HG03064 (cell line): ENCODE results near the gene STAU1.
"Not testable (repeated sequence)": the region's sequence is repeated elsewhere in the genome, so short reads cannot be mapped to it uniquely, and the experiment has no call there.

Experiments
- ATAC-seq: cut with Tn5 transposase; IDR thresholded peaks from one replicate; pipeline ENCODE4 v1.9.1; 2021; ENCODE audit warnings: low read depth; ENCODE audit not compliant: unreplicated experiment

STAU1 gene

DNA sequence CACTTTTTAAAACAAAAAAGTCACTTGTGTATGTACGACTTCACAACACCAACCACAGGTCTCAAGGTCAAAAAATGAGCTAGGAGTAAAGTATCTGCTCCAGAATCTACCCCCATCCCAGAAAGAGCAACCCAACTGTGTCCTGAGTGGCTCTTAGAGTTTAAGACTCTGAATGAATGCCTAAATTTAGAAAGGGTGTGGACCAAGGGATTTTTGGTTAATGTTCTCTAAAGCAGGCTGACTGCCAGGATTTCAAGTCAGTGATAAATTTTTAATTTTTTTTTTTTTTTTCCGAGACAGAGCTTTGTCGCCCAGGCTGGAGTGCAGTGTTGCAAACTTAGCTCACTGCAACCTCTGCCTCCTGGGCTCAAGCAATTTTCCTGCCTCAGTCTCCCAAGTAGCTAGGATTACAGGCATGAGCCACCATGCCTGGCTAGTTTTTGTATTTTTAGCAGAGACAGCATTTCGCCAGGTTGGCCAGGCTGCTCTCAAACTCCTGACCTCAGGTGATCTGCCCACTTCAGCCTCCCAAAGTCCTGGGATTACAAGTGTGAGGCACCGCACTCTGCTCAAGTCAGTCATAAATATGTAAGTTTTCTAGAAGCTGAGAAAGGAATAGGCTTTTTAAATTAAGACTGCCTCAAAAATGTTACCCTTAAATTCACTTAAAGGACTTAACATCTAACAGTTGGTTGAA lies 20.2 kb downstream of the STAU1 start:
- ATAC-seq: no peak

DNA sequence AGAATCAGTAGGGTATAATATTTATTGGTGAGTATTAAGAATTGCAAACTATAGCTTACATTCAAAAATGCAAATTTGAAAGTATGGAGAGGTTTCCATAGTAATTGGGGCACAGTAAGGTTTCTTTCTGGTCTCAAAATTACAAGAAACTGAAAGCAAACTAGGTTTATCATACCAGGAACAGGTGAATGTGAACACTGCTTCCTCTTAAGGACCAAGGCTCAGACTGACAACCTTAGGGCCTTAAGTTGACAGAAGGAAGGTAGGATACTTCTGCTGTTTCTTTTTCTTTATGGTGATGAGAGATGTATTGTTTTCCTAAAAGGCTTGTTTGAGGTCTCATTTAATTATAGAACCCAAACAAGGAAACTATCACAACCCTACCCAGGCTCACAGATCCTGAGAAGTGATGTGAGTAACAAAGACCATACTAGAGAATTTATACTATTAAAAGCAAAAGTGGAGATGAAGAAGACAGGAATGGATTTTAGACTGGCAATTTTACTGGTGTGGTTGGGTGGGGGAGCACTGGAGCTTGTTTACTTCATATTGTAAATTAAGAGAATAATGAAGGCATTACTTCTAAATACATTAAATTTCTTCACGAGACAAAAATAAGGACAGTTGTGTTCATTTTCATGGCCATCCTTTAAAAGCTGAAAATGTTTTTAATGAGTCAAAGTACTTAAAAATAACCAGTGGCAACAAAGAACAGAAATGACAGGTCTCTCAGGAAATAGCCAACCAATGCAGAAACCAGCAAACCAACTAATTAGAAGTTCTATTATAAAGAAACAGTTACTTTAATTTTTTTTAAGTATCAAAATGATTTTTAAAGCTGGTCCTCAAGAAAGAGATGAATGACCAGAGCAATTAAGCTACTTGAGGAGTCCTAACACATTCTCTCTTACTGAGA lies 21.3 kb downstream of the STAU1 start:
- no peak for ATAC-seq

DNA sequence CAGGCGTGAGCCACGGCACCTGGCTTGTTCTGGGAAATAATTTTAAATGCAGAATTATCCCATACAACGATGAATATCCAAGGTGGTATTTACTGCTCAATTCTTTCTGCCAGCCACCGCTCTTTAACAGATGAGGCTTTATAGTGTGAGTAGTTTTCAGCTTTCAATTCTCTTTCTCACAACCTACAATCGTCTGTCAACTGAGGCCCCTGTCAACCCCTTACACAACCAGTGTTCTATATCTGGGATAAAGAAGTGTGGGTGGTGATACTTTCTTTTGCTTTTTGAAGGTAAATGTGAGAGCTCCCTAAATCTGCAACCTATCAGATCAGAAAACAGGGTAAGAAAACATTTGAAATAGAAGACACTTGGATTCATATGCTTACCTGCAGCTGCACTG lies 22.5 kb downstream of the STAU1 start:
- ATAC-seq: no peak

DNA sequence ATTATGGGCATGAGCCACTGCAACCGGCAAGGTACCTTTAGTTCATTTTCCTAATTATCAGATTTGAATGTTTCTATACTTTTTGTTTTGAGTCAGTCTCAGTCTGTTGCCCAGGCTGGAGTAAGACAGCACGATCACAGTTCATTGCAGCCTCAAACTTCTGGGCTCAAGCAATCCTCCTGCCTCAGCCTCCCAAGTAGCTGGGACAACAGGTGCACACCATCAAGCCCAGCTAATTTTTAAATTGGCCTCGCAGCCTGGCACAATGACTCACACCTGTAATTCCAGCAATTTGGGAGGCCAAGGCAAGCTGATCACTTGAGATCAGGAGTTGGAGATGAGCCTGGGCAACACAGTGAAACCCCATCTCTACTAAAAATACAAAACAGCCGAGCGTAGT lies 24.4 kb downstream of the STAU1 start:
- ATAC-seq: no peak

DNA sequence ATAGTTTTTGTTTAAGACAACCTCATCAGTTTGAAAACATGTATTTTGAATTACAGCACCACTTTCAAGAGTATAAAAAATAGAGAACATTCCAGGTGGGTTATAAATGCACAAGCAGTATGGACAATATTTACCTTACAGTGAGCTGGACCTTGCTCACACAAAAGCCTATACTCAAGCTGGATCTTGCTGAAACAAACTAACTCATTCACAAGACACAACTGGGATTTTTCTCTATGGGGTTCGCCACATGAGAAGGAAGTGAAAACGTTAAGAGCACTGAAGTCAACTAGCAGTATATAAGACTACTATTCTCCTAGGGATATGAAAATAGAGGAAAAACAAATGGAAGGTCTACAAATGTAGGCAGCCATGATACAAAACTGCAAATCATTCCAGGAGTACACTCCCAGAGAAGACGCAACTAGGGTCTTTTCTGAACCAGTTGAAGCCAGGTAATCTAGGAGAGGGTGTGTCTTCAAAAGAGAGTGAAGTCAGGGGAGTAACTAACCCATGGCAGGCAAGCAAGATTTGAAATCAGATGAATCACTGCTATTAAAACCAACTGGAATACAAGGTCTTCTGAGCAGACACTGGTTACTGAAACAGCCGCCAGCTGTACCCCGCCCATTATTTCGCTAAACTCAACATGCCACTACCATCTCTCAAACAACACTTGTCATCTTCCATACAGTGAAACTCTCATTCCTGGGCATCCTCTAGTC lies 26.5 kb downstream of the STAU1 start:
- no peak for ATAC-seq

DNA sequence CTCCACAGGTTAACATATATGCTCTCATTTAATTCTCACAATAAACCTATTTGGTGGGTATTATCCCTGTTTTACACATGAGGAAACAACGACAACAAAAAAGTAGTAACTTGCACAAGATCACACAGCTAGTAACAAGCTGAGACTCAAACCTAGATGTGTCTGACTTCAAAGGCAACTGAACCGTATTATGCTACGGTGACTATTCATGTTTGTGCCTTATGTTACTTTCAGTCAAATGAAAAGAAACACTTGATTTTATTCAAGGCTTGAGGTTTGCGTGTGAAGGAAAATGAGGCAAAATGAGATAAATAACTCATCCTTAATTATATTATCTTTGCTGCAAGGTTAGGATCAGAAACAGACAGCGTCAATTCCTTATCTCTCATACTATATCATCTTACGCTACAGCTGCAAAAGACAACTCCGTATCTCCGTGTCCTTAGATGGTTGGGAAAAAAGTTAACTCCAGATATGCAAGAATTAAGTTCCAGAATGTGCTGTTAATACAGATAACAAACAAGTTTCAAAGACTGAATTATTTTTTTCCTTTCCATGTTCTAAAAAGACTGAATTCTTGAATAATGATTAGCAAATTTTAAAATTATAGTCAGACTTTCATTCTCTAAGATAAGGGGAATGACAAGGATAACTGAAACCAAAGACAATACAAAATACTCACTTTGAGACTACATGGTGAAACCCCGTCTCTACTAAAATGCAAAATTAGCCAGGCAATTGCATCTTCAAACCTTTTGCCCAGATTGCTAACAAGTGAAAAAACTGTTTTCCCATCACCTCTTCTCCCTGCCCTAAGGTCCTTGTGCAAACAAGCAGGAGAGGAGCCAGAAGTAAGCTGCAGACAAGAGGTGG lies 27.8 kb downstream of the STAU1 start:
- no peak for ATAC-seq

DNA sequence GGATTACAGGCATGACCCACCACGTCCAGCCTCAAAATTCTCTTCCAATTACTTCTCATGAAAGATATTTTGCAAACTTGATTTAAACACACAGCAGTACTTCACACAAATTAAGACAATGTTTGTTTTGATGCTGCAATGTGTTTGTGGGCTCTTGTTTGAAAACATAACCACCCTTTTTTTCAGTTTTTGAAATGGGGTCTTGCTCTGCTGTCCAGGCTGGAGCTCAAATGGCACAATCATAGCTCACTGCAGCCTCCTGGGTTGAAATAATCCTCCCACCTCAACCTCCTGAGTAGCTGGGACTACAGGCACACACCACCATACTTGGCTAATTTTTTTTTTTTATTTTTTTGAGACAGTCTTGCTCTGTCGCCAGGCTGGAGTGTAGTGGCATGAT lies 31.0 kb downstream of the STAU1 start:
- no peak for ATAC-seq

DNA sequence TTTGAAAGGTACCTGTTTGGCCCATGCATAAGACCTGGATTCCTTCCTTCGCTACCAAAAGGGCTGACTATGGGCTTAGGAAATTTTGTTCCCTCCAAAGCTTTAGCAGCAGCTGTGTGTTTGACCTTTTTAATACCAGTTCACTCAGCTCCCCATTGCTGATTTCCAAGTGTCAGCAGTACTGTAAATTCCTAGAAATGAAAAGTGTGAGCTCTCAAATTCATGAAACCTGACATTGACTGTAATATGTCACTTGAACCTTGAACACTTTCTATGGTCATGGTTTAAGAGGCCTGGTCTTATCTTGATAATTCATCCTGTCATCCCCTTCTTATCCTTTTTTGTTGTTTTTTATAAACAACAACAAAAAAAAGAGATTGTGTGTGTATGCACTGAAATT lies 31.7 kb downstream of the STAU1 start:
- no peak for ATAC-seq

DNA sequence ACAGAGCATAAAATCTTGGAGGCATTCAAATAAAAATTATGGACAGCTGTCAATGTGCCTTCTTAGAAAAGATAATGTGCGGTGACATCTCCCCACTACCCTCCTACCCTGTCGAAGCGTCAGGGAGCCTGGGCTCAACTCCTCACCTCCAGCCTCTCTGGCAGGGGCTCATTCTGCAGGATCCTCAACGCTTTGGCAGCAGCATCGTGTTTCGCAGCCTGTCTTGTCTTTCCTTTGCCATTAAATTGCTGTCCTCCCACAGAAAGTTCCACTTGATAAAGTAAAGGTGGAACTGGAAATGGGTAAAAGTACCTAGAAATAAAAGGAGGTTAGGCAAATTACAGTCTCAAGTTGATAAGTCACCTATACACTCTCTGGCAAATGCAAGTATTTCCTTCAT lies 36.7 kb downstream of the STAU1 start:
- ATAC-seq: no peak

DNA sequence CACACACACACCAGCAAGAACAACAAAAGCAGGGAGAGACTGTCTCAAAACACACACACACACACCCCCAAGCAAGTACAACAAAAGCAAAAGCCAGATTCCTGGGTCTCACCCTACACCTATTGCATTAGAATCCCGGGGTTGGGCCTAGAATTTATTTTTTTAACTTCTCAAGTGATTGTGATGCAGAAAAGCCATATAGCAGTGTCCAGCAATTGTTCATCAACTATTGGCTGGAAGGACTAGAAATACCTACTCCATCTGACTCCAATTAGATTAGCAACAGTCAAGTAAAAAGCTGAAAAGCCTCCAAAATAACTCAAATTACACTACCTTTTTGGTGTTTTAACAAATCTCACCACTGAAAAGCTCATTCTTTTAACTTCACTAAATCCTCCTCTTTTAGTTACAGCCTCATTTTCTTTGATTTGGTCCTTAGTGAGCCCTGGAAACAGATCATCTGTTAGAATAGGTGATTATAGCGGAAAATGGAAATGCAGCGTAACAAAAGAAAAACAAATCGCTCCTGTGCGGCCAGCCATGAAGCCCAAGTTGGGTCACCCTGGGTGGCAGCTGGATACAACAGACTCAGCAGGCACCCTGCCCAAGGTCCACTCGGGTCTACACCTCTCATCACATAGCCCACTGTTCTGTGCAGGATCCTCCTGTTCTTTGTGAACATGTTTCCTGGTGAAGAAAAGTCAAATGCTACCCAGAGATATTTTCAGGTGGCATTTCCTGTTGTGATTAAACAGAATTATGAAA lies 38.7 kb downstream of the STAU1 start:
- no peak for ATAC-seq

DNA sequence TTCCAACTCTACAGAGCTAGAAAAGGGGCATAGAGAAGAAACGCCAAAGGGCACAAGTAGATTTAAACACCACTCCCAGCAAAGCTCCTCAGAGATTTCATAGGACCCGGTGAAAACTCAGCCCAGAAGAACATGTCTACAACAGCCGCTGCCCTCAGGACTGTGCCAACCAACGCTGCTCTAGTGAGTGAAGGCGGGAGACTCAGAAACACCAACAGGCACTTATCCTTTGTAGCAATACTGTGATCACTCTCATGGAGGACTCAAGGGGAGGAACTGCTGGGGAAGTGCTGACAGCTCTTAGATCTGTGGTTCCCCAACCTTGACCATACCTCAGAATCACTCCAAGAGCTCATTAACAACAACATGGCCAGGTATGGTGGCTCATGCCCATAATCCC lies 39.5 kb downstream of the STAU1 start:
- ATAC-seq: no peak

DNA sequence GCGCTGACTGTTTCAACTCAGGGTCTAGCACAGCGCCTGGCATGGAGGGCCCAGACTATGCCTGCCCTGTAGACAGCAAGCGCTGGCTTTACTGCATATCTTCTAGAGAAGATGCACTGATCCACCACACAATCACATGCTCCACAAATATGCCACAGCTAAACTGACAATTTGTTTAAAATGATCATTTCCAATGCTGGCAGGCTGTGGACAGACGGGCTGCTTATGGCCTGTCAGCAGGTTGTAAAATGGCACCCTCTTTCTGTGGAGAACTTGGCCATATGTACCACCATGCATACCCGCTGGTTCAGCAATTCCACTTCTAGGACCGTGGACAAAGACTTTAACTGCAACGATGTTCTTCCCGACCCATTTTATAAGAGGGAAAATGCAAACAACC lies 40.8 kb downstream of the STAU1 start:
- ATAC-seq: no peak

DNA sequence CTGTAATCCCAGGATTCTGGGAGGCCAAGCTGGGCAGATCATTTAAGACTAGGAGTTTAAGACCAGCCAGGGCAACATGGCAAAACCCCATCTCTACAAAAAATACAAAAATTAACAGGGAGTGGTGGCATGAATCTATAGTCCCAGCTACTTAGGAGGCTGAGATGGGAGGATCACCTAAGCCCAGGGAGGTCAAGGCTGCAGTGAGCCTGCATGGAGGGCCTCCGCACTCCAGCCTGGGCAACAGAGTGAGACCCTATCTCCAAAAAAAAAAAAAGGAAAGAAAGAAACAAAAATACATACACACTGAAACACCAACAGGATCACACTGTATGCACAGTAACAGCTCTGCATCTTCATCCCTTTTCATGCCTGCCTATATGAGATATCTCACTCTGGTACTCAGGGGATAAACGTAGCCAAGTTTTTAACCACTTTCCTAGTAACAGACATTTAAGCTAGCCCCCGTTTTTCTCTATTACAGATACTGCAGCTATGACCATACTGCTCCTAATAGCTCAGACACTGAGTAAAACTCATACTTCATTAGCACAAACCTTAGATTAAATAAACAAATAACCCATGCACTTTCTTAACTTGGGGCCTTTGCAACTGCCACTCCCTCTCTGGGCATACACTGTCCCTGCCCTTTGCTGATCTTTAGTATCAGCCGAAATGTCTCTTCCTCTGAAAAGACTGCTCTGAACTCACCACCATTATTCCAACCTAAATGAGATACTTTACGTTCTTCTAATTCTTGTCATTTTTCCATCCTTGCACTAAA lies 41.5 kb downstream of the STAU1 start:
- no peak for ATAC-seq

DNA sequence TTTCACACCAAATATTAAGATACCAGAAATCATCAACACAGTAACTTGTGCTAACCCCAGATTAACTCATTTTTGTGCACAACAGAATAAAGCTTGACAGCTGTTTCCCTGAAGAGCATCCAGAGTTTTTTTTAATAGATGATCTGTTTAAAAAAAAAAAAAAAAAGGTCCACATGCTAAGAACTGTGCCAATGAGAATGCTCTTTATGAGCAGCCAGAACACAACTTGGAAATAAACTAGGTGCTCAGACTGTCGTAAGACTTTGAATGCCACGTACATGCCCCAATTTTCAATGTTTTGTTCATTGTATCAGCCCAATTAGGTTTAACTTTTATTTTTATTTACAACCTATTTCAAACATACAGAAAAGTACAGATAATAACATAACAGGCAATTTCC lies 47.3 kb downstream of the STAU1 start:
- ATAC-seq: no peak

DNA sequence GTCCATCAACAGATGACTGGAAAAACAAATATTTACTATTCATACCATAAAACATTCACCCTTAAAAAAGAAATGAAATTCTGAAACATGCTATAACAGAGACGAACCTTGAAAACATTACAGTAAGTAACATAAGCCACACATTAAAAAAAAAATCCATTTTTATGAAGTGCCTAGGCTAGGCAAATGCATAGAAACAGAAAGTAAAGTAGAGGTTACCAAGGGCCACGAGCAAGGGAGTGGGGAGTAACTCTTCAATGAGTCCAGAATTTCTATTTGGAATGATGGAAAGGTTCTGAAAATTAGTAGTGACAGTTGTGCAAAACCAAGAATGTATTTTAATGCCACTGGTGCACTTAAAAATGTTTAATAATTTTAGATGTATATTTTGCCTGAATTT lies 47.7 kb downstream of the STAU1 start:
- ATAC-seq: no peak

DNA sequence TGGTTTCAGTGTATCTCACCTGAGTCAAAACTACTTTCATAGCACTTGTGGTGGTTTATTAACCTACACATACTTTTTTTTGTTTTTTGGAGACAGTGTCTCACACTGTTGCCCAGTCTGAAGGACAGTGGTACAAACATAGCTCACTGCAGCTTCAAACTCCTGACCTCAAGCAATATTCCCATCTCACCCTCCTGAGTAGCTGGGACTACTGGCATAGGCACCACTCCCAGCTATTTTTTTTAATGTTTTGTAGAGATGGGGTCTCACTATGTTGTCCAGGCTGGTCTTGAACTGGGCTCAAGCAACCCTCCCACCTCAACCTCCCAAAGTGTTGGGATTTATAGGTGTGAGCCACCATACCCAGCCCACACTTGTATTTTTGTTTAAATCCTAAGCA lies 49.7 kb downstream of the STAU1 start:
- ATAC-seq: no peak

DNA sequence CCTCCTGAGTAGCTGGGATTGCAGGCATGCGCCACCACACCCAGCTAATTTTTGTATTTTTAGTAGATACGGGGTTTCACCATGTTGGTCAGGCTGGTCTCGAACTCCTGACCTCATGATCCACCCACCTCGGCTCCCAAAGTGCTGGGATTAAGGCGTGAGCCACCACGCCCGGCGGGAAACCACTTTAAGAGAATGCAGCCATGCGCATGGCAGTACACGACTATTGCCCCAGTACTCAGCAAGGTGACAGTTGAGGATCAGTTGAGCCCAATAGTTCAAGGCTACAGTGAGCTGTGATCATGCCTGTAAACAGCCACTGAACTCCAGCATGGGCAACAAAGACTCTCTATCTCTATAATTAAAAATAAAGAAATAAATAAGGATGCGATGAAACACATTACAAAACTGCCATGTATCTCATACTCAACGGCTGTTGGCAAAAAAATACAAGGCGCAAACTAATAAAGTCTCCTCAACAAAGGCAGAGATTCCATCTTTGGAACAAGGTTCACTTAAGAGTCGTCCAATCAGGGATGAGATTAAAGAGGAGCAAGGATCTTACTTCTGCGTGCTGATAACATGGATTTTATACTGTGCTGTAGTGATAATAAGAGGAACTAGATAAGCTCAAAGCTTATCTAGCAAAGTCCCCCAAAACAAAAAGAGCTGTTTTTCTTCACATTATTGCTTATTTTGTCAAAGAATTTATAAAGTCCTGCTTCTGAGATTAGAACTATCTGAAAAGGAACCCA lies 51.1 kb downstream of the STAU1 start:
- ATAC-seq: no peak

DNA sequence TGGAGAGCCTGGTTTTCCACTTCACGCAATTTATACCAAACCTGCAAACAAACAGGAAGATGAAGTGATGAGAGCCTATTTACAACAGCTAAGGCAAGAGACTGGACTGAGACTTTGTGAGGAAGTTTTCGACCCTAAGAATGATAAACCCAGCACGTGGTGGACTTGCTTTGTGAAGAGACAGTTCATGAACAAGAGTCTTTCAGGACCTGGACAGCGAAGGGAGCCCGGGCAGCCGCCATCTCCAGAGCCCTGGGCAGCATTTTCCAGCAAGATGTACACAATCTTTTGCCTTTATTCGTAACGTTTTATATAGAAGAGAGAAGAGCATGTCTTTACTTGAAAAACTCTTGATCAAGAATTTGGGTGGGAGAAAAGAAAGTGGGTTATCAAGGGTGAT lies 53.3 kb downstream of the STAU1 start:
- ATAC-seq: not testable (repeated sequence)
